ENCODE data around the gene ARSB. TPM values are rescaled to one million over a fixed set of nuclear protein-coding genes. Genes with fewer than 3 reads are reported as not detected.
A peak's percentile ranks its signal among the peaks of the same experiment; 100 is the strongest.

ARSB gene
- total RNA-seq, 1 donor from 2014 or later, result 32.4 TPM

DNA sequence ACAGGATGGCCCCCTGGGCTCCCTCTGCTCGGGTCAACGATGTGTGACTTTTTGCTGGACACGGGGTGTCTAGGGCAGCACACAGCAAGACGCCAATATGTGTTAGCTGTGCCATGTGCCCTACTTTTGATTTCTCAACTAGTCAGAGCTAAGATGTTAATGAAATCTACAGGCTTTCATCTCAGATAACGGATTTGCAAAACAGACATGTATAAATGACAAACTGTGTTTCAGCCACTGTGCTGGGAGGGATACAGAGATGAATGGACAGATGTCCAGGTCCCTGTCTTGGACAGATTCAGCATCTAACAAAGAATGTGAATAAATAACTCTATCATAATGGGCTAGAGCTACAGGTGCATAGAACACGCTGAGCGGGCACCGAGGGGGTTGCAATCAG lies 176.3 kb downstream of the ARSB start:
- no peak for DNase-seq (ENCODE audit: low read depth)

DNA sequence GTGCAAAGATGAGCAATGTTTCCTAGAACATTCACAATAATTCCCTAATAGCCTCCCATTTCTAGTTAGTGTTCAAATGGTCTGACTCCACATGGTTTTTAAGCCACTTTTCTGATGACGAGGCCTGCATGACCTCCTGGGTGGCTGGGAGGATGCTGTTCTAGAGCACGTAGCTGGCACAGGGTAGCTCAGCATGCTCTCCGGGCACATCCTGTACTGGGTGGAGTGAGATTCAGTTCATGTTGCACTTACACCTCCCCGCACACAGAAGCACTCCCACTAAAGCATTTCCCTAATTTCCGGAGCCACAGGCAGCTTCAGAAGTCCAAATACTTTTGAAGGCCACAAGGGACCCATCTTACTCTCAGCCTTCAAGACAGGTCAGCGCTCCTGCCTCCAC lies 176.7 kb downstream of the ARSB start:
- no peak for DNase-seq (ENCODE audit: low read depth)

DNA sequence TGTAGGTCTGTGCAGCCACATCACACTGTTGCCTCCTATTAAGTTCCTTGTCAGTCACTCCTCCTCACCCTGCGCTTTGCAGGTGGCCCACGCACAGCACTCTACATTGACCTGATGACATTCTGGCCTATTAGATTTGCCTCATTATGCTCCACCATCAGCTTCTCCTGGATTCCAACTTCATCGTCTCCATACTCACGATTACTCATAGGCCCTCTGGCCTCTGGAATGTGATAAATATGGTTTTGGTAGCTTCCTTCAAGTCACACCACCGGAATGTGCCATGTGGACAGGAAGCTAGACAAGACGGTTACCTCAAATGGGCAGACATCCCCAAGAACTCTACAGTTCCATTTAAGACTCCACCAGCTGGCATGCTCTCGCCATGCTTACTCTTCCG lies 178.6 kb downstream of the ARSB start:
- peak; percentile 64 for DNase-seq (ENCODE audit: low read depth)

DNA sequence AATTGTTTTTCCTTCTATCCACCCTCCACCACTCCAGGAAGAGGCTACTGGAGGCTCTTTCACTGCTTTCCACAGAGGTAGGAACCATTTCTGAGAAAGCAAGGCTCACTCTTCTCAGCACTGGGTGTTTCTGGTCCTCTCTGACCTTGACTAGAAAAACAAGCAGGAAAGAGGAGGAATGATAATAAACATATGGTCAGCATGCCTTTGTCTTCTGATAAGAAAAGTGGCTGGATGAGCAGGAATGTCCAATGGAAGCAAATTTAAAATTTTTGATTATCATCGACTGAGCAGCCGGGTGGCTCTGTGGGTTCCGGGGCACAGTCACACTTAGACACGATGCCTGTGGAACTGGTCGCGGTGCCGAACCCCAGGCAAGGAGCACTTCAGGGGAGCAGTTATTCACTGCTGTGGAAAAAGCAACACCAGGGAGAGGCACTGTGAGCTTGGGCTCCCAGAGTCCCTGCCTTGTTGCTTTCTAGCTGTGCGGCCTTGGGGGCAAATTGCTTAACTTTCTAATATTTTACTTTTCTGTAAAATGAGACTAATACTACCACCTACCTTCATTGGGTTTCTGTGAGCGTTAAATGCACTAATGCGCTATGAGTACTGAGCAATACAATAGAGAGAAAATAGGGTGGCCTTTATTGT lies 179.5 kb downstream of the ARSB start:
- DNase-seq (ENCODE audit: low read depth), result no peak

DNA sequence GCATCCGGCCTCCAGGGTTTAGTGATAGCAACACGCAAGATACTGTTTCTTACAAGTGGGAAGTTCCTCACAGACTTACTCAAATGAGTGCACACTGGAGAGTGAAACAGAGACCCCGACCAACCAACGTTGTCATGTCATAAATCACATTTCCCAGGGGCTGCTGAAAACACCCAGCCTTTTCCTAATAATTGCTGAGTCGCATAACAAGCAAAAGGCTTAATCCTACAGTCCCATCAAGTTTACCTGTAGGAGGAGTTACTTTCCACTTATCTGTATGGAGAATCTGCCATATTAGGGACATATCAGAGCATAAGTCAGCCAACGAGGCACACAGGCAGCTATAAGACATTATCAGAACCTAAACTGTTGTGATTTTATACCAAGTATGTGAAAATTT lies 180.1 kb downstream of the ARSB start:
- DNase-seq (ENCODE audit: low read depth), result no peak

DNA sequence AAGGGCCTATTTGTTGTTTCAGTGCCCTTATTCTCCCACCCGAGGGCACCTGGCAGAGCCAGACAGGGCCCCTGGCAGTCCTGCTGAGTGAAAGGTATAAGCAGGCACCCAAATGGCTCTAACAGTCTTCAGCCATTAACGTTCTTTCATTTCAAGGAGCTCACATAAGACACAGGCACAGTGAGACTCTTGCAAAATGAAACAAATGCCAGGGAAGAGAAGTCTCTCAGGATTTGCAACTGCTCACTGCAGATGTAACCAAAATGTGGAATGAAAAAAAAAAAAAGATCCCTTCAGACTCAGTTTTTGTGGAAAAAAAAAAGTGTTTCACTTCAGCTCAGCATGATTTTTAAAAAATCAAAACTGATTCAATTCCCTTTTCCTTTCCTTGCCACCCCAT lies 181.2 kb downstream of the ARSB start:
- DNase-seq (ENCODE audit: low read depth), result no peak

DNA sequence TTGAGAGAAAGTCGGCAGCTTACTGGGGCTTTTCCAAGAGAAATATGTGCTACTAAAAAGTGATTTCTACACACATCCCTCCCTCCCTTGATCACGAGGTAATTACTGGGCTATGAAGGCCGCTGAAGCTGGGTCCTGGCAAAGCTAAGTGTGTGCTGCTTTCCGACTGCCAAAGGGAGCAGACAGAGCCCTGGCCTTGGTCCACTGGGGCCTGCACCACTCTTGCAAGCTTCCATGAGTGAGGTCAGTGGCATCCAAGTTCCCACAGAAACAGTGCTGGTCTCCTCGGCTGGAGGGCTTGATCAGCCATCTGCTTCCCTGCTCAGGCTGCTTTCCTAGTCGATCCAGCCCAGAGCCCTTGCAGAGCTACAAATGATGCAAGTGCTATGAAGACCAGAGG lies 181.8 kb downstream of the ARSB start:
- no peak for DNase-seq (ENCODE audit: low read depth)

DNA sequence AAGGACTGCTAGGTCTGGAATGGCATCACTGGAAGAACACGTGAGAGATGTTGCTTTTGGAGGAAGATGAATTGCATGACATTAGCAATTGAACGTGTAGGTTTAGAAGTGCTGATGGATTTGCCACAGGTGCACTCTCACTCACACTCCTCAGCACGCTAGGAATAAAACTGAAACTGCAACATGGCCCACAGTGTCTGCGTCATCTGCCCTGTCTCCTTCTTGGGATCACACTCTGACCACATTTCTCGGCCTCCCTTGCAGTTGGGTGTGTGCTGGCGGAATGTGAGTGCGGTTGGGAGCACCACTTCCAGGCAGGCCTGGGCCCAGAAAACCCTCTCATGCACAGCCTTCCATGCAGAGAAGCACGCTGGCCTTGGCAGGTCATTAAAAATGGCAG lies 183.7 kb downstream of the ARSB start:
- DNase-seq (ENCODE audit: low read depth), result no peak

DNA sequence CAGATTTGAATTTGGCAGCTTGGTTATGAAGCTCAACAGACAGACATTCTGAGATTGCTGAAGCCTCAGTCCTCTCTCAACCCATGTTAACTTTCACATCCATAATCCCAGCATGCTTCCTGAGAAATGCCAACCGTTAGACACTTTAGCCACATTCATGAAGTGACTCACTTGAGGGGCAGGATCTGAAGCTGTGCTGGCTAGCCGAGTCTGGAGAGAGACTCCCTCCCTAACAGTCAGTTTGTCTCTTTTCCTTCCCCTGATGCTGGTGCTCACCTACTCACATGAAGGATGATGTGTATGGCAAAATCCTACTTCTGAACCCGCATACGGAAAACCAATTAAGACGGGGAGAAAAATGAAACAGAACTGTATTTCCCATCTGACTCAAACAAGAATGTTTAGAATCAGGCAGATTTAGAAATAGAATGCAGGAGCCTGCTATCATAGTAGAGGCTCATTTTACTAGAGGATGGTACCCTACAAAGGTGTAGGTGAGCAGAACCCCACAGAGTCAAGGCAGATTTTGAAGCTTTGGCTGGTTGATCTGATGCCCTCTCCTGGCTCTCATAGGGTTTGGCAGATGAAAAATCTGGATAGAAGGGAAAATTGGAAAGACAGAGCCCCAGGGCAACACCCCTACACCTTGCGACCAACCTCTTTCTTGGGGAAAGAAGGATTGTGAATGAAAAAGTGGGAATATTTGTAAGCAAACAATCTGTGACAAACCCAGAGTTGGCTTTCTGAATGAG lies 185.7 kb downstream of the ARSB start:
- DNase-seq (ENCODE audit: low read depth), result peak; percentile 63

DNA sequence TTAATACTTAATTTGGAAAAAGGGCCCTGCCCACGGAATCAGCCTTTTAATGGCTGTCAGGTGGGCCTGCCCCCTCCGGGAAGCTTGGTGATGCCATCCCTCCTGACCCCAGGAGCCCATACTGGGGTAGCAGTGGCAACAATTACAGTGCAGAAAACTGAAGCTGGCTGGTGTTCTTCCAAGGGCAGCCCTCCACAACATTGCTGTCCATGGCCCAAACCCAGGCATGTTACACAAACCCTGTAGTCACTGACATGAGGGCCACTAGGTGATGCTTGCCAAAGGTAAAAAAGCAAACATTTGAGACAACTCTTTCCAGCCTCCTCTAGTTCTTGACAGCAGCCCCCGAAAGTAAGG lies 186.5 kb downstream of the ARSB start:
- DNase-seq (ENCODE audit: low read depth), result no peak

DNA sequence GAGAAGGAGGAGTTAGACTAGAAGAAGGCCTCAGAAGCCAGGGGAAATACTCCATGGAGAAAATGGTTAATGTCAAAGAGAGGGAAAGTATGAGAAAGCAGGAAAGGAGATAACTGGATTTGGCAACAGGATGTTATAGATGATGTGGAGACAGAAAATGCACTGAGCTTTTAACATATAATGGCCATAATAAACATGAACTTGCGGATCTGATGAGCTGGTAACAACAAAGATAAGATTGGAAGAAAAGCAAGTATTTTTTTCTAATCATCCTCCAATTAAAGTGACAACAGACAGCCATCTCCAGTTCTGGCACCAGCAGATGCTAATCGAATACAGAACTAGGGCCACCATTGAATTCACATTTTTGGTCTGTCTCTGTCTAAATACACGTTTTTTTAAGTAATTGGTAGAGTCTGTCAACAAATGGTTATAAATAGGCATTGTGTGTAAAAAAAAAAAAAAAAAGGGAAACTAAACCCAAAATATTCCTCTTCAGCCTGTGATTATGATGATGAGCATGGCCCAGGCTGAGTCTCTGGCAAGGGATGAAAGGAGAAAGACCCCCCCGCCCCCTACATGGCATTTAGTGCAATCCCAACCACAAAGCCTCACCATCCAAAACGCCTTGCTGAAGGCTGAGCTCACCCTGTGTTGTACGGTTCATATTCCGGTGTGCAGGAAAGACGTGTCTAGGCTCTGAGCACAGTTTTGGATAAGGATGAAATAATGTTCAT lies 187.0 kb downstream of the ARSB start:
- DNase-seq (ENCODE audit: low read depth), result peak; percentile 58

DNA sequence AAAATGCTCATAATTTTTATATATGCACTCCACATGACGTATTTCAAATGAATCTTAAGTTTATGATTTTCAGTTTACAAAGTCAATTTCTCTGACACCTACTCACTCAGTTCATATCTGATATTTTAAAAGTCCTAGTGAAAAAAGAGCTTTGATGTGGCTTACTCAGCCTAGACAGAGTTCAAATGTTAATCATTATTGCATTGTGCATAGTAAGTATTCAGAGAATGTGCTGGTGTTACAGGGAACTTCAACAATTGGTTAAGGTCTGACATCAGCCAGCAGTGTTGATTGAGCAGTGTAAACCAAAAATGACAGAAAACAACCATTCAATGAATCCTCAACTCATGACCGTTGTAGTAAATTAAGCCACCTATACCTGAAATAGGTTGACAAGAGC lies 189.4 kb downstream of the ARSB start:
- DNase-seq (ENCODE audit: low read depth), result no peak

DNA sequence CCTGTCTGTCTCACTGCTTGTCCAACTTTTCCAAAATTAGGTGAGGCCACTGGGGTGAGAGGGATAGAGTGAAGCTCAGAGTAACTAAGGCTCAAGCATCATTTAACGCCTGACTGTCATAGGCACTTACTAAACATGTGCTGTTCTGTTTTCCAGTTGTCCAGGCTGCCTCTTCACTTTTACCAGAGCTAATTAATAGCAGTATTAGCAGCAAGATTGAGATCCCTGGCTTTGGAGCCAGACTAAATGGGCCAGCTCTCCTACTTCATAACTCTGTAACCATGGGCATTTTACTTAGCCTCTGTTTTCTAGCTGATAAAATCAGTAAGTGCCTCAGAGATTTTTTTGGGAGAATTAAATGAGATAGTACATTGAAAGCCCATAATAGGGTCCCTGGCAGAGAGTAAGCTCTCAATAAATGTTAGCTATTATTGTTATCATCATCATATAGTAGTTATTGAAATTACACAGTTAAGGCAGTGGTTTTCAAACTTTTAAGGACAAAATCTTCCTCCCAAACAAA lies 190.4 kb downstream of the ARSB start:
- DNase-seq (ENCODE audit: low read depth), result no peak

DNA sequence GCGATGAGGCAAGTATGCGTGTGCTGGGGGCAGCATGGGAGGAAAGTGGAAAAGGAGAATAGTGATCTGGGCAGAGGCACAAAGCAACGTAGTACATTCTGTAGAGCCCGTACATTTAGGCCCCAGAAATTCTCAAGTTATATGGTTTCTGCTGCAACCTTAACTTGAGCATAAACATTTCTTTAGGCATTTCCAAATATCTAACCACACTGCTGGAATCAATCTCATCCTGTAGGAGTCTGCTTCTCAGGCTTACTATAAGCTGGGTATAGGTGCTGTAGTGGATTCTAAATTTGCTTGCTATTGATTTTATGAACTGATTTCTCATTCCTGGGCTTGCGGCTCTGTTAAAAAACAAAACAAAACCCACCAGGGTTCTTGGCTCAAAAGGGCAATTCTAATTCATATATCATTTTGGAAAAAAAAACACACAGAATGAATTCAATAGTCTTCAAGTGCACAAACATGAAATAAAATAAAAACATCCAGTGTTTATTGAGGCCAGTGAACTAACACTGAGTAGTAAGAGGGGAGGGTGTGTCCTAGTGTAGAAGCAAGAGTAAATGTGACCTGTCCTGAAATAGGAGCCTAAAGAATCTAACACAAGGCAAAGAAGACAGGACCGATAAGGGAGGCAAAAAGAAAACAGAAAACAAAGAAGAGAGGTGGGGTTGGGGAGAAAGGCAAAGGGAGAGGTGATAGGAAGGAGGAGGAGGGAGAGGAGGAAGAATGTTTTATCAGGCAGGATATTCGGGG lies 191.0 kb downstream of the ARSB start:
- DNase-seq (ENCODE audit: low read depth), result no peak

DNA sequence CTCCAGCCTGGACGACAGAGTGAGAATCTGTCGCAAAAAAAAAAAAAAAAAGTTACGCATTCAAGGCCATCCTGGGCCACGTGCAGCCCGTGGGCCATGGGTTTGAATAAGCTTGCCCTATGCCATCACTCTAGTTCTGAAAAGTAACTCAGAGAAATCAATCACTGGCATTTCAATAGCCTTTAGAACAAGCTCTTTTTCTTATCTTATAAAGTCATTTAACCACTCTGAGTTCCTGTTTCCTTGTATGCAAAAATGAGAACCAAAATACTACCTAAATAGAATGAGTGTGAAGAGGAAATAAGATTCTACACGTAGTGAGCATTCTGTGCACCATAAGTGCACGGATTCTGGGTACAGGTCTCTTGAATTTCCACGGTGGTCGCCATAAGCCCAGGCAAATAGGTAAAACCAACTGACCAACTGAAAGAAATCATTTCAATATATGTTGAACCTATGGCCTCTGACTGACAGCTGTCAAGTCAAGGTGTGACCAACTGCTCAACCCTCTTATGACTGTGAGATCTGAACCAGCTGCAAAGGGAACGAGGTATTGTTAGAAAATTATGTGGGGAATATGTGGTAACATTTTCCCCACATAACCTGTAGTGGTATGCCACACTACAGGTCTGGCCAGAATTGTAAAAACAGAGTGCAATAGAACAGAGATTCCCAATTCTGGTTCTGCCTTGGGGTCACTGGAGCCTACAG lies 192.6 kb downstream of the ARSB start:
- no peak for DNase-seq (ENCODE audit: low read depth)

DNA sequence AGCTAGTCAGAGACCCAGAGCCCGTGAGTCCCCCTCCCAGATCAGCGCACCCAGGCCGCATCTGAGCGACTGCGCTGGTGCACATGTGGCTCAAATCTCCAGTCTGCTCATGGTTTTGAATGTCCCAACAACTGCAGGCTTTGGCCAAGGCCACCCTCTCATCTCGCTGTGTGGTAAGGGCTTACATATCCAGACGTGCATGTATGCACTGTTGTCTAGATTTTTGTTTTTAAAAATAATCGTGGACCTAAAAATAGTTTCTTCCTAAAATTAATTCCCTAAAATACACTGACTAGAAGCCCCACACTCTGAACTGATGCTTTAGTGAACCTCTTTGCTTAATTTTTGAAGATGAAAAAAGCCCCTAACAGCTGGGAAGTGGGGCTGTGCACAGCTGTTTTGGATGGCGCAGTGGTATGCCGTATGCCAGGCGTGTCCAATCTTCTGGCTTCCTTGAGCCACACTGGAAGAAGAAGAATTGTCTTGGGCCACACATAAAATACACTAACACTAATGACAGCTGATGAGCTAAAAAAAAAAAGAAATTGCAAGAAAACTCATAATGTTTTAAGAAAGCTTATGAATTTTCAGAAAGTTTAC lies 193.5 kb downstream of the ARSB start:
- no peak for DNase-seq (ENCODE audit: low read depth)

DNA sequence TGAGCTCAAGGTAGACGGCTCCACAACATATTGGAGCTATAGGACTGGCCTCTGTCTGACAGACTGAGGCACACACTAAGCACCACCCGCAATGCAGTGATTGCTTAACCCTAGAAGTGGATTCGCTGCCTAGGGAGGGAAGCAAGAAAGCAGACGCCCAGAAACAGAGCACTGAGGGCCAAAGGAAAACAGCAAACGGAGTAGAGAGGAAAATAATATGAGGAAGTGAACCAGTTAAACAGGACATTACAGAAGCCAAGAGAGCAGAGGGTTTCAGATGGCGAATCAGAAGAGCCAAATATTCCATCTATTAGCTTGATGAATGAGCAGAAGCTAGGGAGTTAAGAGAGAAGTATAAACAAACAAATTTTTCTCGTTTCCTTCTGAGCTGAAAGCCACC lies 197.3 kb downstream of the ARSB start:
- DNase-seq (ENCODE audit: low read depth), result no peak

DNA sequence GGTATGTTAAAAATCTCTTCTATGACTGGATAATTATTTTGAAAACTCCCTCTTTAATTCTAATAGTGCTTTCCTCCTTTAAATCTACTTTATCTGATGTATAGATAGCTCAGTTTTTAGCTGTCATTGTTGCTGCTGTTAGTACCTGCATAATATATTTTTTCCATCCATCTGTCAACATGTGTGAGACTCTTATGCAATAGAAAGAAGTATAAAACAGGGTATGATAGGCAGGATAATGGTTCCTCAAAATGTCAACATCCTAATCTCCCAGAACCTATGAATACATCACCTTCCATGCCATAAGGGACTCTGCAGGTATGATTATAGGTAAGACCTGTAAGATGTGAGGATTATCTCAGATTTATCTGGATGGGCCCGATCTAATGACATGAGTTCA lies 199.7 kb downstream of the ARSB start:
- DNase-seq (ENCODE audit: low read depth), result no peak

DNA sequence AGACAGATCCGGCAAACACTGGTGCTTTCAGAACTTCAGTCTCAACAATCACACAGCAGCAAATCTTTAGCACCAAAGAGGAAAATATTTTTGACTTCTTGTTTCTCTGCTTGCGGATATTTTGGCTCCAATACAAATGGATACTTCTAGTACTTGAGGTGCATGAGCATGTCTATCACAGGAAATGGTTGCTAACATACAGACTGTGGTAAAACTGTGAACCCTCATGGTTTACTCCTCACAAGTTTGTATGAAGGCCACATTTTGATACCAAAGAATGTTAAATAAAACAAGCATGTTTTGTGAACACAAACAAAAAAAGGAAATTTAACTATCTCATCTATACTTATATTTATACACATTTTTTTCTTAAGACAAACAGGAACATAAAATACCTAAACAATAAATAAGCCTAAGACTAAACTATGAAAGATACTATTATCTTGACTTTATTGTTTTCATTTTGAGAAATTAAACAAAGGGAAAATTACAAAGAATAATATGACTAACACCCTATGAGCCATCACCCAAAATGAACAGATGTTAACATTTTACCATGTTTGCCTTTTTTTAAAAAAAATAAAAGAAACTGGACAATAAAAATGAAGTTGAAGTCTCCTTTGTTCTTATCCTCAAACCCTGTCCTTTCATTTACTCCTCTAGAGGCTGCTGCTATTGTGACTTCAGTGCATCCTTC lies 201.5 kb downstream of the ARSB start:
- DNase-seq (ENCODE audit: low read depth), result no peak

DNA sequence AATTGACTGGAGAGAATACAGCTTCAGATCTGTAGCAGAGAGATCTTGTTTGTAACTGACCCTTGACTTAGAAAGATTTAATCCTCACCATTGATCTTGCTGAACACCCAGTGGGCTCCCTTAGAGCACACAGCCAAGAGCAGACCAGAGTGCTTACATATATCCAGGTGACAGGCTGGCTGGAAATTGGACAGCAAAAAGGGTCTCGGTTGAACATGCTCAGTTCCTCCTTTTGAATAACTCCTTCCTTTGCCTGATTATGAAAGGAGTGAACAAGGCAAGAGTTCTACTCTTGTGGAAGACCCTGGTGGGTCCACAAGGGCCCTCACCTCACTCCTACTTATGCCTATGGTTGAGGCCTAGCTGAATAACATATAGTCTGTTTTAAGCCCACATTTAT lies 202.4 kb downstream of the ARSB start:
- no peak for DNase-seq (ENCODE audit: low read depth)
